ENCODE results near the gene CLSTN3. TPM values are rescaled to one million over a fixed set of nuclear protein-coding genes. Genes with fewer than 3 reads are reported as not detected.

Gene CLSTN3
- total RNA-seq, 2 donors from 2014 or later = 27.5 to 64.9 TPM

- intact Hi-C loops (cut with DNase I) = no loop called here
- Histone ChIP-seq H3K27ac (no peak overlapping the region), H3K4me3 (no peak overlapping the region), H3K4me1 (peaks cover 9% of the 10 kb centered on the region), H3K9me3 (no peaks in the 10 kb centered on the region), H3K36me3 (replicated peaks in 1 of 2; ENCODE audit: insufficient read depth in 1 of 2, low read depth in 2 of 2) (peaks cover 0 to 6% of the 10 kb centered on the region in 2 donors), H3K27me3 (no peaks in the 10 kb centered on the region)
- no peak for DNase-seq
- no peak for TF ChIP-seq CTCF (IDR thresholded peaks at IDR 0.05)
- no peak for TF ChIP-seq POLR2A (IDR thresholded peaks at IDR 0.05)
- WGBS, 2 donors = 85 to 90% methylated on average over 12 of the region's 12 CpGs
- no peak for ATAC-seq
Observed at GRCh38 chr12:7134396-7135166, 4.4 kb downstream of the CLSTN3 start.

- ATAC-seq (no peak), DNase-seq (no peak)
- Histone ChIP-seq H3K27ac (no peak overlapping the region), H3K4me3 (no peak overlapping the region), H3K4me1 (peaks cover 3% of the 10 kb centered on the region), H3K9me3 (no peaks in the 10 kb centered on the region), H3K36me3 (replicated peaks in 1 of 2; ENCODE audit: insufficient read depth in 1 of 2, low read depth in 2 of 2) (peaks cover 0 to 6% of the 10 kb centered on the region in 2 donors), H3K27me3 (no peaks in the 10 kb centered on the region)
- 94 to 97% methylated on average over 7 of the region's 7 CpGs for WGBS, 2 donors
- intact Hi-C loops (cut with DNase I) = no loop called here
- TF ChIP-seq CTCF (IDR thresholded peaks at IDR 0.05) (no peak), POLR2A (IDR thresholded peaks at IDR 0.05) (no peak)
Observed at GRCh38 chr12:7136071-7136470, 5.9 kb downstream of the CLSTN3 start.

- no peak overlapping the region for H3K27ac ChIP-seq
- 93 to 98% methylated on average over 3 of the region's 3 CpGs for WGBS, 2 donors
- intact Hi-C loops (cut with DNase I) = no loop called here
- no peak for TF ChIP-seq POLR2A (IDR thresholded peaks at IDR 0.05)
- TF ChIP-seq CTCF (IDR thresholded peaks at IDR 0.05) = no peak
- no peak overlapping the region for H3K4me3 ChIP-seq
- DNase-seq (no peak), ATAC-seq (no peak)
- H3K9me3 ChIP-seq = no peaks in the 10 kb centered on the region
- peaks cover 0 to 6% of the 10 kb centered on the region in 2 donors for H3K36me3 ChIP-seq (replicated peaks in 1 of 2; ENCODE audit: insufficient read depth in 1 of 2, low read depth in 2 of 2)
- no peaks in the 10 kb centered on the region for H3K4me1 ChIP-seq
- no peaks in the 10 kb centered on the region for H3K27me3 ChIP-seq
Observed at GRCh38 chr12:7136676-7137075, 6.5 kb downstream of the CLSTN3 start.

- H3K36me3 ChIP-seq (replicated peaks in 1 of 2; ENCODE audit: insufficient read depth in 1 of 2, low read depth in 2 of 2) = peaks cover 0 to 6% of the 10 kb centered on the region in 2 donors
- WGBS, 2 donors = 80 to 84% methylated on average over 4 of the region's 4 CpGs
Observed at GRCh38 chr12:7137908-7138307, 7.7 kb downstream of the CLSTN3 start.

More at GRCh38 chr12:7137908-7138307, 7.7 kb downstream of the CLSTN3 start:
- no peak for ATAC-seq
- Histone ChIP-seq H3K27me3 (no peaks in the 10 kb centered on the region), H3K4me1 (no peaks in the 10 kb centered on the region), H3K9me3 (no peaks in the 10 kb centered on the region), H3K4me3 (no peak overlapping the region), H3K27ac (no peak overlapping the region)
- DNase-seq = no peak
- TF ChIP-seq POLR2A (IDR thresholded peaks at IDR 0.05) (no peak), CTCF (IDR thresholded peaks at IDR 0.05) (no peak)
- intact Hi-C loops (cut with DNase I) = no loop called here
